GM19351 (cell line): ENCODE data around the gene DNTT.
A peak's percentile ranks its signal among the peaks of the same experiment; 100 is the strongest.

ENCODE experiments used
- ATAC-seq: cut with Tn5 transposase; IDR thresholded peaks from one replicate; pipeline ENCODE4 v1.9.1; 2021; ENCODE audit warnings: mild to moderate bottlenecking, moderate library complexity; ENCODE audit not compliant: unreplicated experiment

The DNTT gene

DNA sequence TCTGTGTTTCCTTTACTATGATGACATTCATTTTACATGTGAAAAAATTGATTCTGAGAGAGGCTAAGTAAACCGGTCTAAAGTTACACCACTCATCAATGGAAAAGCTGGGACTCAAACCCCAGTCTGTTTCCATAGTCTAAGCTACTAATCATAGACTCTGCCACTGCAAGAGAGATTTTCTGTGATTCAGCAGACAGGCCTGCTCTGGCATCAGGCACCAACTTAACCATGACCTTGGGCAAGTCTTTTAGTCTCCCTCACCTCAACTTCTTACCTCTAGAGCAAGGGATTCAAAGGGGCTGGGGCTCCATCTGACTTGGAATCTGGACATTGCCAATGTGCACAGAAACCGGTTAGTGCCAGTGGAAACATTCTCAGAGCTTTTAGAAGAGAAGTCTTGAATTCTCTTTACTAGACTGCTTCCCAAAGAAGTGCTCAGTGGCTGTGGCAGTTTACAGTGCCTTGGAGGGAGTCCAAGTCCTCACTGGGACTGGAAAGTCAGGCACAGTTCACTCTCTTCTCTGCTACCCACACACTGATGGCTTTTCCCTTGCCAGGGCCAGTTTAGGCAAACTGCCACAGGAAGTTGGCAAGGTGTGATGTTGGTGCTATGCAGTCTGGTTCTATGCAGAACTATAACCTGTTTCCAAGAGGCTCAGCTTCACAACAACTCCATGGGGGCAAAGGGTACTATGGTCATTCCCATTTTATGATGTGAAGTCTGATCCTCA lies 28.4 kb upstream of the DNTT start:
- no peak for ATAC-seq

DNA sequence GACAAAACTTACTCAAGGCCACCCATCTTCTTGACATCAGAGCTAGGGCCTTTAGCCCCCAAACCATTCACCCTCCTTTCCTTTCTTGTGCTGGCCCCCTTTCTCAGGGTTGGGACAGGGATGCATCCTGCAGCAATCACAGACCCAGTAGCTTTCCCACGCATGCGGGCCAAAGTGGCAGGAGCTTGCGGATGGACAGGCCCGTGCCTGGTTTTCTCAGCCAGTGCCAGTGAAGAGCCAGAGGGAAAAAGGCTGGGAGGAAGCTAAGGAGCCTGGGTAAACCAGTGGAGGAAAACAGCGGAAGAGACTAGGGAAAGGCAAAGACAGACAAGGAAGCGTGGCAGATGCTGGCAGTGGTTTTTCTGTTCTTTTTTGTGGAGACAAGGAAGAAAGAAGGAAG lies 27.8 kb upstream of the DNTT start:
- no peak for ATAC-seq

DNA sequence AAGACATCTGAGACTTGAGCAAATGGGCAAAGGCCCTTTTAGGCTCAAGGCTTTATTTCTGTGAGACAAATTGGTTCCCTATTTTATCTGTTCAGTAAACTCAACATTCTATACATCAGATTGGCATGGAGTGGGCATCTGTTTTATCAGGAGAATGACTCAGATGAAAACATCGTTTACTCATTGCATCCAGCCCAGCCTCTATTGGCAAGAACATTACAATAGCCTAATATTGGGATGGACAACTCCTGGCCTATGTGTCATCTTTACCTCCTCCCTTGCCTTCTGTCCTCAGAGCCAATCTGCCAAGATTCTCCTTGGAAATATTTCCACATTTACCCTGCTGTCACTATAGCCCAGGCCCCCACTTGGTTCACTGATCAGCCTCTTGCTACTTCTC lies 27.4 kb upstream of the DNTT start:
- no peak for ATAC-seq

DNA sequence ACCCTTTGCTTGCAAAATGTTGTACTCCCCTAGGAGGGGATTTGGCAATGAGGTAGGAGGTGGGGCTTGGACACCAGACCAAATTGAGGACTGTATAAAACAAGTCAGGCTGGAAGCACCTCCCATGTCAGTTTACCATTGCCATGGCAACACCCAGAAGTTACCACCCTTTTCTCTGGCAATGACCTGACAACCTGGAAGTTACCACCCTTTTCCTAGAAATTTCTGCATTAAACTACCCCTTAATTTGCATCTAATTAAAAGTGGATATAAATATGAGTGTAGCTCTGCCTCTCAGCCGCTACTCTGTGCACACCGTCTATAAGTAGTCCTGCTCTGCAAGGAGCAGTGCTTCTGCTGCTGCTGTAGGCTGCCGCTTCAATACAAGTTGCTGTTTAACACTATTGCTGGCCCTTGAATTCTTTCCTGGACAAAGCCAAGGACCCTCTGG lies 25.0 kb upstream of the DNTT start:
- ATAC-seq = no peak

DNA sequence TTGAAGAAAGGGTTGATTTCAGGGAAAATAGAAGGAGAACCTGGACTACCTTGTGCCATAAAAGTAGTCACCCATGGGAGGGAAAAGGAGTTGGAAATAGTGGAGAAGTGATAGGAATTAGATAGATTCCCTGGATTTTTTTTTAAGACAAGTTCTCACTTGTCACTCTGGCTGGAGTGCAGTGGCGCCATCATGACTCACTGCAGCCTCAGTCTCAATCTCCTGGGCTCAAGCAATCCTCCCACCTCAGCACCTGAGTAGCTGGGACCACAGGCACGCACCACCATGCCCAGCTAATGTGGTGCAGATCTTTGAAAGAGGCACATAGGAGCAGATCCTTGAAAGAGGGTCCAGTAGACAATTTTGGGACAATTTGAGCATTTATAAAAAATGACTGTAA lies 23.4 kb upstream of the DNTT start:
- no peak for ATAC-seq

DNA sequence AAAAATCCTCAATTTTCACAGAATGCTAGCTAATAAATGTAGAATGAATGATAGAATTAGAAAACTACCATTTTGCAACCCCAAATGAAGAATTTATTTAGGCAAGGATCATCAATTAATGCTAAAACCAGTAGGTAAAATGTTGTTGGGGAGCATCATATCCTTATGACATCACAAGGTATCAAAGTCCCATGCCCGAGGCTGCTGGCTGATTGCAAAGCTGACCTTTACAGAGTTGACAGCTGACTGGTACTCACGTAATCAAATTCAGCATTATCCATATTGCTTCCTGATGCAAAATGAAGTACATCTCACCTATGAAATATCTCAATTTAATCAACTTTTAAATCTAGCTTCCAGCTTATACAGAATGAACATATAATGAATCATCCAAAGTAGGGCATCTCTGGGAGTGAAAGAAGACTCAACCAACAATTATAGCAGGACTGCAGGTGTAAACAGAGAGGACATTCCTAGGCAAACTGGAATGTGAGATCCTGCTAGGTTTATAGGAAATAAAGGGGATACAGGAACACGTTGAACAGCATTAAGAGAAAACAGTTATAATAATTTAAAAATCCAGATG lies 22.7 kb upstream of the DNTT start:
- no peak for ATAC-seq

DNA sequence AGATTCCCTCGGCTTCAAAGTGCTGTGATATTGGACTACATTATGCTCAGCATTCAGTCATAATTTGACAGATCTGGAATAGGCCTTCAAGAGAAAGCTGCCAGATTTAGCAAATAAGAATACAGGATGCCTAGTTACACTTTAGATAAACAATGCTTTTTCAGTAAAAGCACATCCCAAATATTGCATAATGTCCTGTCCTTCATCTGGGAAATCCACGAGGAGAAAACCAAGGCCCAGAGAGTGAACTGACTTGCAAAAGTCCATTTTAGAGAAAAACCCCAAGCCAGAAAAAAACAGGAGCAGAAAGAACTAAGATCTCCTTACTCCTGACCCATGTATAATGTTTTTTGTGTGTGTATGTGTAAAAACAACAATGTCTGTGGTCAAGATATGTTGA lies 20.9 kb upstream of the DNTT start:
- no peak for ATAC-seq

DNA sequence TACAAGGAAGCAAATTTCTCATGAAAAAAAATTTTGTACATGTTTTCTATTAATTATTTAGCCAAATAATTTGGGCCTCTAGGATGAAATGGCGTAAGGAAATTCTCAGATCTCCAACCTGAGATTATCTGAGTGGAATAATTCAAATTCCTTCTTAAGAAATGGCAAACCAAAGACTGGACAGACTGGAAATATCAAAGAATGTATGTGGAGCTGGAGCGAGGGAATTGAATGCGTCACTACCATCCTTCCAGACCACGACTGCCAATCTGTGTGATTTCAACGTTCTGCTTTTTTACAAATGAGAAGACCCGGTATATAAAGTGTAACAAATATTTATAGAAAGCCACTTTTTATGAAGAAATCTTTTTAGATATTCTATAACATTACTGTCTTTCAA lies 20.5 kb upstream of the DNTT start:
- no peak for ATAC-seq

DNA sequence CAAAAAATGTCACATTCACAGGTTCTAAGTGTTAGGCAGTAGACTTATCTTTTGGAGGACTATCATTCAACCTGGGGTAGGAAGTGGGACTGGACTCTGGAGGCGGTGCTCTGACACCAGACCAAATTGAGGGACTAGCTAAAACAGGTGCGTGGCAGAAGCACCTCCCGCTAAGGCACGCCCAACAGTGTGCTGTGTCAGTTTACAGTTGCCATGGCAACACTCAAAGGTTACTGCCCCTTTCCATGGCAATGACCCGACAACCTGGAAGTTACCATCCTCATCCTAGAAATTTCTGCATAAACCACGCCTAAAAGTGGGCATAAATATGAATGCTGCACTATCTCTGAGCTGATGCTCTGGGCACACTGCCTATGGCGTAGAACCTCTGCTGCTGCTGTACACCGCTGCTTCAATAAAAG lies 18.9 kb upstream of the DNTT start:
- ATAC-seq = no peak

DNA sequence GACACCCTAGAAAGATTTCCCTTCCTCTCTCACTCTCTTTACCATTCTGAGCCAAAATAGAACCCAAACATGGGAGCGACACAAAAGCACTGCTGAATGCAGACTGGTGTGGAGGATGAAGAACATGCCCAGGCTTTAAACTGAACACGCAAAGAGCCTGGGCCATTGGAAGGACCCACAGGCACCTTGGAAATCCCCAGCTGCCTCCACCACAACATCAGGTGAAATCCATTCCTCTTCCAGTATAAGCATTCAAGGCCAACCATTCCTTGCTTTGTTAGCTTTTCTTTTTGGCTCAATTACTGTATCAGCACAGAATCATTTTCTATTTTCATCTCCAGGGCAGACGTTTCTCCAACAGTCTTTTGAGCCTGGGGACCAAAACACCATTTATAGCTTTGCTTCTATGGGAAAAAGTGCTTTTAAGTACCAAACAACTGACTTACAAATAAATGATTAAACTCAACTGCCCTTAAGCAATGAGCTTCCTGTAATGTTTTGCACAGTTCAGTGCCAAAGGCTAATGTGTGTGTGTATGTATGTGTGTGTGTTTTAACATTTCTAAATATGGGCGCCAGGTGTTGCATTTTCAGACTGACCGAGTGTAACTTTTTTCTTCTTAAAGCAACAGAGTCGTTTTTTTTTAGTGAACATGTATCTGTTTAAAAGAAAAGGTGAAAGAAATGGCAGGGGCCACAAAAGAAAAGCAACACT lies 16.7 kb upstream of the DNTT start:
- peak; percentile 48 for ATAC-seq

DNA sequence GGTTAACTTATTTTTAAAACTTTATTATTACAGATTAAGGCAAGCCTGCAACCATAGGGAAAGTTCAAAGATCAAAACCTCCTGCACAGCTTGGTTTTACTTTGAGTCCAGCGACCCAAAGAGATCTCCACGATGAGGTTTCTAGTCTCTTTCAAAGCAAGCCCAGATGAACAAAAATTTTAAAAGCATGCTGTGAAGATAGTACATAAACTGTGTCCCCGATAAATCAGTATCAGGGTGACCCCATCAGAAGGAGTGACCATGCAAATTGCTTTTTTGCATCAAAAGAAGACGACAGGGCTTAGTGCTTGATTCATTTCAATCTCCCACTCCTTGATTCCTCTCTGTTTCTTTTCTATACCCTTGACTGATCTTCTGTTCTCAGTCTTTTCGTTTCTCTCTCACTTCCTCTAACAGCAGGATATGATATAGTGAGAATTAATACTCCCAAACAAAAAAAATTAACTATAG lies 16.0 kb upstream of the DNTT start:
- ATAC-seq = peak; percentile 66

DNA sequence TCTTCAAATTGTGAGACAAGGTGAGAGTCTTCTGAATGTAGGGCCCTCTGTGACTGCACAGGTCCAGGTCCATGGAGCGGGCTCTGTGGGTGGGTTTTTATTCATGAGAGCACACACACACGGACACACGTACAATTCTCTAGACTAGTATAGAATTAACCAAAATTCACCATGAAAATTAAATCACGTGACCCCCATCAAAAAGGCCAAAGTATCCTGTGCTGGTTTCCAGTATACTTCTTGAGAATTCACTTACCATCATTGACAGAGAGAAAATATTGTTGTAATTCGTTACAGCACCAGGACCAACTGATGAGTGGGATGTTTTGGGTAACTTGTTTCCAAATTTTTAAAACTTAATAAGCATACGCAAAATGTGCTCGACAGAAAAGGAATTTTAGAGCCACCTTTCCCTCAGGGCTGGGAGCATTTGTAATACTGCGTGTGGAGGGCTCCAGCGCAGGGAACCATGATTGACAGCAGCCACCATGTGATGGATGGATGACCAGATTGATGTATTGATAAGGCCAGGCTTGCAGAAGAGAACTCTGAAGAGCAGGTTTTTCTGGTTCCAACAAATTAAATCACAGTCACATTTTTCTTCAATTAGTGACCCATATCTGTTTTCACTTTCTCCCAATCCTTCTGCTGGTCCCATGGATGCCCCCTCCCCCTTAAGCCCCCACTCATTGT lies 14.9 kb upstream of the DNTT start:
- no peak for ATAC-seq

DNA sequence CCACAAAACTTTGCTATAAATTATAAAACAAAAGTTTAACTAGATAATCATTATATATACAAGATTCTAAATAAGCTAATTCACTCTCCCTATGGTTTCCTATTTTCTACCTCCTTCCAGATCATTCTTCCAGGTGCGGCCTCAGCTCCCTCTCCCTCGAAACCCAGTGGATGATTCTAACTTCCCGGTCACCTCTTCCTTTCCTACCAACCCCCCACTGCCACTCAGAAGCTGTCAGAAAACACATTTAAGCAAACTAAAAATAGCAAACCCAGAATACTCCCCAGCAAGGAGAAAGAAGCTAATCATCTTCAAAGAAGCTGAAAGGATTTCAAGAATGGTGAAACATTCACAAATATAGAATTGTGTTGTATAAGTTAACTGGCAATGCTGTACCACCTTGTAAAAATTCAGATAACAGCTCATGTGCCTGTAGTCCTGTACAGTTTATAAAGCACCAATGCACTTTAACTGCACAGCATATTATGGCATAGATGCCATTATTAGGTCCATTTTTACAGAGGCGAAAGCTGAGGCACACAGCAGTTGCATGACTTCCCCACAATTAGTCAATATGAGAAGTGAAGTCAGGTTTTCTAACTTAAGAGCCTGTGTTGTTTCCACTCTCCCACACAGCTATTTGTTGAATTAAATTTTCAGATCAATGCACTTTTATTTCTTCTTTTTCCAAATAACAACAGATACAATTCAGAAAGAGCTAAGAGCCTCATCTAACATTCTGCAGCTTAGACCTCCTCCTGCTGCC lies 13.7 kb upstream of the DNTT start:
- ATAC-seq = peak; percentile 43

DNA sequence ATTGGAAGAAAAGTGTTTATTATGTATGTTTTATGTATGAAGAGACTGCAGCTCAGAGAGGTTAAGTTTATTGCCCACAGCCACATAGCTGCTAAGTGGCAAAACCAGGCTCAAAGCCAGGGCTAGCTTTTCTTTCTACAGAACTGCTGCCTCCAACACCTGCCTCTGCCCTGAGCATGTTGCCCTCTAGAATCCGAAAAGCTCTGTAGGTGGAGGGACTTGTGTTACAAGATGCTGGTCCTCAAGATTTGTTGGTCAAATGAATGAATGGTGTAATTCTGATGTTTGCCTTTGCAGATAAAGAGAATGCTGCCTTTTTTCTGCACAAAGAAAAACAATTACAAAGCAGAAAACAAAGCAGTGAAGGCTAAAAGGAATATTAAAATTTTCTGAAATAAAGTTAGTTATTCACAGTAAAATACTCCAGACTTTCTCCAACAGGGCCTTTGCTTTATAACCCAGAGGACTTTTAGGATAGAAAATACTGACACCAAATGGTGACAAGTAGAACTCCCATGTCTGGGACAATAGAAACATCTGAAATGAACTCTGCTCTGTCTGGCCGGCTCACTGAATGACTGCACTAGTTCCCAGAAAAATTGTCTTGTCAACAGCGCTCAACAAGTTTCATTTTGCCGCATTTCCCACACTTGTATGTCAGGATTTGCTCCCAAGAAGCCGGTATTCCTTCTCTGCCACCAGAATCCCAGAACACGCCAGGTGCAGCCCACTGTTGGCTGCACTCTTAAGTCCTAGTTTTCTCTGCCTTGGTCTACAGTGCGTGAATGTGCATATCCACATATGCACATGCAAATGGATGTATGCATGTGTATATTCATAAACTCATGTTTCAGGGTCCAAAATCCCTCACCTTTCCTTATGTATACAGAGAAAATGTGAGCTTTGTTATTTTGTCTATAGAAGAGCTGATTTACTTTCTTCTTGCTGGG lies 11.0 kb upstream of the DNTT start:
- peak; percentile 52 for ATAC-seq

DNA sequence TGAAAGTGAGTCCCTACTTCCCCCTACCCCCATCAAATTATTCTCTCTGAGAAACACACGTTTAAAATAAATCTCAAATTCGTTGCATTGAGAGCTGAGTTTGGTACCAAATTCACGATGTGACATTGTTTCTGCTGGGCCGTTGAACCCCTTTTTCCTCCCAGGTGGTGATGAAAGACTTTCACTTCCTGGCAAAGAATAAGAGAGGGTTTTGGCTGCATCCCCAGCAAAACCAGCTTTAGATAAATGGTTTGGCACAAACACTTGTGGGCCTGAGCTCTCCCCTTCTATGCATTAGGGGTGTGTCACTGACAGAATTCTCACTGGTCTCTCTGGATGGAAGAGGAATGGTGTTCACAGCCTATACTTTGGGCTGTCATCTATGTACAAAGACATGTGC lies 8.8 kb upstream of the DNTT start:
- ATAC-seq = no peak

DNA sequence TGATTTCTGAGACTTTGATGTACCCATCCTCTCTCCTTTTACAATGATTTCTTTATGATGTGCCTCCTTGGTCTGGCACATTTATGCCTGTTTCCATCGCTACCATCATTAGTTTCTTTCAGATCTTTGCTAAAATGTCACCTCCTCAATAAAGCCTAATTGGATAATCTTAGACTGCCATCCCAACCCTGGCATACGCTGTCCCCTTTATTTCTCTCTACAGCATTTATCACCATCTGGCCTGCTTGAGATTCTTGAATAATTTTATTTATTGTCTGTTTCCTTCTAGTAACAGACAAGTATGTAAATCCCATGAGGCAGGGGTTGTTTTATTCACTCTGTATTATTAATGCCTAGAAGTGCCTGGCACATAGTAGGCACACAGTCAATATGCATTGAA lies 6.7 kb upstream of the DNTT start:
- ATAC-seq = no peak

DNA sequence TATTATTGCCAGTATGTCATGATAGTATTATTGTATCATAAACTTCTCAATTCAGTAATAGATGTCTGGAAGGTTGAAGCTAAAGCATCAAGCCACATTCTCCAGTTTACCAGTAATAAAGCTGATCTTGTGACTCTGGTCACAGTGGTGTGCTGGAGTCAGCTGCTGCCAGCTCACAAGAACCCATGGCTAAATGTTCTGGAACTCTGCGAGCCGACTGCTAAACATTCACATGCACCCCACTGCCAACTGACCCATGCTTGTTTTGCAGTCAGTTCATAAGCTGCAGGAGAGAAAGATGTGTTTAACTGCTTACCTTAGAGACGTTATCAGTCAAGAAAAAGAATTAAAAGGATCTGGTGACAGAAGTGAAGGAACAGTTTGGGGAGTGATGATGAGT lies 5.9 kb upstream of the DNTT start:
- no peak for ATAC-seq

DNA sequence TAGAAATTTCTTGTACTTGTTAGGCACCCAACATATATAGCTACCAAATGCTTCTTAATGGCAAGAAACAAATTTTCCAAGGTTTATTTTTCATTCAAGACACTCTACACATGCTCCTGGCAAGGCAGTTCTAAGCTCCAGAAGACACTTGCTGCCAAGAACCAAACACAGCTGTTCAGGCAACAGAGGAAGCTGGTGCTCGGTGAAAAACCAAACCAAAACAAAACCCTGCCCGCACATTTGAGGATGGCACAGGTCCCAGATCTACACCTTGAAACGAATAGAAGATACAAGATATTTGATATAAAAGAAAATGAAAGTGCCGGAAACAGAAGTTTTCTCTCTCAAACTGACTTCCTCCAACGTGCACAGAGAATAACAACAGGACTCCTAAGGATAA lies 4.9 kb upstream of the DNTT start:
- ATAC-seq = no peak

DNA sequence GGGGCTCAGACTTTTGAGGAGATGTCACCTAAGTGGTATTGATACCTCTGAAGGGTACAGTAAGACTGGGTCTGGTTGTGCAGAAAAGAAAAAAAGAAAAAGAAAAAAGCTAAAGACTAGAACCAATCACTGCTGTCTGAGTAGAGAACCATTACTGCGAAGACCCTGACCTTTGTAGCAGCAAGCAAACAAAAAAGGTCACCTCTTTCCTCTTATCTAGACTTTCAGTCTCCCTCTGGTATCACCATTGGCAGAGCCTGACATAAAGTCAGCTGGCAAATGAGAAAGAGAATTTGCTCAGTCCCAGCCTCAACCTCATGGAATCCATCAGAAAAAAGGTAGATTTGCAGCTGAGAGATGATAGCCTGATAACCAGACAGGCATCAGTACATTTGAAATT lies 2.6 kb upstream of the DNTT start:
- ATAC-seq = no peak

DNA sequence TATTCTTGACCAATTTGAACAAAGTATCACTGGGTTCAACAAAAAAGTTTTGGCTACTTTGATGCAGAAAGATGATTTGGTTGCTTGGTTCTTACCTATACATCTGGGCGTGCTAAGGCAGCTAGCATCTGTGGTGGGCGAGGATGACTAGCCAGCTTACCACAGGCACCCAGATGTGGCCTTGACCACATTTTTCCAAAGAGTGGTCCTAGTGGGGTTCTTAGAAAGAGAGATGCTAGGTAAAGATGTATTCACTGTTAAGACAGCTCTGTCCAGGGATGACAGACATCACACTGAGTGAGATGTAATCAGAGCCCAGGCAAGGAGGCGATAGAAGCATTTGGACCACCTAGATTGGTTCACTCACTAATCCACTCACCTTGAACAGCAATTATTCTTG lies 785 bp downstream of the DNTT start:
- ATAC-seq = no peak
